ENCODE data around the gene BCL10. TPM values are rescaled to one million over a fixed set of nuclear protein-coding genes. Genes with fewer than 3 reads are reported as not detected.

BCL10 gene
- total and polyA plus RNA-seq, 2 of the 4 experiments (the other 2 are of a cell fraction): 15.3 to 30.5 TPM

DNA sequence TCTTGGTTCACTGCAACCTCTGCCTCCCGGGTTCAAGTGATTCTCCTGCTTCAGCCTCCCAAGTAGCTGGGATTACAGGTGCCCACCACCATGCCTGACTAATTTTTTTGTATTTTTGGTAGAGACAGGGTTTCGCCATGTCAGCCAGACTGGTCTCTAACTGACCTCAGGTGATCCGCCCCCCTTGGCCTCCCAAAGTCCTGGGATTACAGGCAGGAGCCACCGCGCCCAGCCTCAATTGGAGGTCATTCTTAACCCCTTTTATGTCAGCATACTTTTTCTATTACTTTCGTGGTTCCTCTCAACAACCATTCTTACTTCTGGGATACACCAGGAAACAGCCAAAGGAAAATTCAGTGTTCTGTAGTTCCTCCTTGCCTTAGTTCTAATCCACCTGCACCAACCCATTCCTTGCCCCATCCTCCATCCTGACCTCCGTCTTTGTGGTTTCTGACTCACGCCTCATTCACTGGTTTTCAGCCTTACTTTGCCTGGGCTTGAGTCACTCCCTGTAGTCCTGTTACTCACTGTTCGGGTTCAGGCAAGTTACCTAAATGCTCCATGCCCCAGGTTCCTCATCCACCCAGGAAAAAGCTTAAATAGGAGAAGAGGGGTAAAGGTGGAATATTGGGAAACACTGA, 12.9 kb upstream of the BCL10 start (continued):
- TF ChIP-seq, protein P1, sequence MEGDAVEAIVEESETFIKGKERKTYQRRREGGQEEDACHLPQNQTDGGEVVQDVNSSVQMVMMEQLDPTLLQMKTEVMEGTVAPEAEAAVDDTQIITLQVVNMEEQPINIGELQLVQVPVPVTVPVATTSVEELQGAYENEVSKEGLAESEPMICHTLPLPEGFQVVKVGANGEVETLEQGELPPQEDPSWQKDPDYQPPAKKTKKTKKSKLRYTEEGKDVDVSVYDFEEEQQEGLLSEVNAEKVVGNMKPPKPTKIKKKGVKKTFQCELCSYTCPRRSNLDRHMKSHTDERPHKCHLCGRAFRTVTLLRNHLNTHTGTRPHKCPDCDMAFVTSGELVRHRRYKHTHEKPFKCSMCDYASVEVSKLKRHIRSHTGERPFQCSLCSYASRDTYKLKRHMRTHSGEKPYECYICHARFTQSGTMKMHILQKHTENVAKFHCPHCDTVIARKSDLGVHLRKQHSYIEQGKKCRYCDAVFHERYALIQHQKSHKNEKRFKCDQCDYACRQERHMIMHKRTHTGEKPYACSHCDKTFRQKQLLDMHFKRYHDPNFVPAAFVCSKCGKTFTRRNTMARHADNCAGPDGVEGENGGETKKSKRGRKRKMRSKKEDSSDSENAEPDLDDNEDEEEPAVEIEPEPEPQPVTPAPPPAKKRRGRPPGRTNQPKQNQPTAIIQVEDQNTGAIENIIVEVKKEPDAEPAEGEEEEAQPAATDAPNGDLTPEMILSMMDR (conservative IDR thresholded peaks at IDR 0.05; ENCODE audit: low read depth, low read length): no peak

DNA sequence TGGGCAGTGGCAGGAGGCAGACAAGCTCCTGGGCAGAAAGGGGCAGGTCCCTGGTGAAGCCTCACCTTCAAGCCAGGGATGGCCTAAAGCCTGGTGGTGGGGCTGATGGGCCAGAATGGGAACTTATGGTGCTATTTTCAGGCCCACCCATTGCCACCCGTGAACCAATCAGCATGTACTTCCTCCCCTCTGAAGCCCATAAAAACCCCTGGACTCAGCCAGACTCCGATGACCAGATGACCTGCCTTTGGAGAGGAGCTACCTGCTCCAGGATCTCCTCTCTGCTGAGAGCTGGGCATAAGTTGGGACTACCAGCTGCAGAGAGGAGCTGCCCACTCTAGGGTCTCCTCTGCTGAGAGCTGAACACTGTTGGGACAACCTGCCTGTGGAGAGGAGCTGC, 7.8 kb upstream of the BCL10 start:
- H3K9me3 ChIP-seq (ENCODE audit: control insufficient read depth, insufficient read depth, low read length): no peaks in the 10 kb centered on the region
- H2BK5ac ChIP-seq (ENCODE audit: low read depth, low read length, poor library complexity, severe bottlenecking): no peak overlapping the region
- ATAC-seq (ENCODE audit: low read depth) (no peak), DNase-seq (no peak)
- 80% methylated on average over 1 of the region's 2 CpGs; no CpG with 5 or more reads in 1 of the 2 experiments for WGBS, 2 experiments (ENCODE audit: extremely low coverage in 2 of 2, insufficient read length in 1 of 2)
- no peak overlapping the region for H3K4ac ChIP-seq (ENCODE audit: low read depth, low read length)
- no peak overlapping the region for H4K91ac ChIP-seq (ENCODE audit: insufficient read depth, low read depth, low read length)
- CTCF ChIA-PET: no interaction called here
- TF ChIP-seq, protein P2, sequence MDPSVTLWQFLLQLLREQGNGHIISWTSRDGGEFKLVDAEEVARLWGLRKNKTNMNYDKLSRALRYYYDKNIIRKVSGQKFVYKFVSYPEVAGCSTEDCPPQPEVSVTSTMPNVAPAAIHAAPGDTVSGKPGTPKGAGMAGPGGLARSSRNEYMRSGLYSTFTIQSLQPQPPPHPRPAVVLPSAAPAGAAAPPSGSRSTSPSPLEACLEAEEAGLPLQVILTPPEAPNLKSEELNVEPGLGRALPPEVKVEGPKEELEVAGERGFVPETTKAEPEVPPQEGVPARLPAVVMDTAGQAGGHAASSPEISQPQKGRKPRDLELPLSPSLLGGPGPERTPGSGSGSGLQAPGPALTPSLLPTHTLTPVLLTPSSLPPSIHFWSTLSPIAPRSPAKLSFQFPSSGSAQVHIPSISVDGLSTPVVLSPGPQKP (IDR thresholded peaks at IDR 0.05; ENCODE audit: borderline replicate concordance, low read depth, low read length): no peak
- no peak for TF ChIP-seq RCOR1 (IDR thresholded peaks at IDR 0.05; ENCODE audit: insufficient replicate concordance, low read length)
- TF ChIP-seq NFE2L2 (IDR thresholded peaks at IDR 0.05; ENCODE audit: low read depth, low read length): no peak
- no peak for TF ChIP-seq CEBPB (IDR thresholded peaks at IDR 0.05; ENCODE audit: low read depth, low read length)
- no peak for TF ChIP-seq RAD21 (IDR thresholded peaks at IDR 0.05; ENCODE audit: low read length)
- H3K27ac ChIP-seq (ENCODE audit: insufficient read depth, low read length): no peak overlapping the region
- no peaks in the 10 kb centered on the region for H3K27me3 ChIP-seq (ENCODE audit: control insufficient read depth, insufficient read depth, low read length)
- H3K9ac ChIP-seq (ENCODE audit: low read depth, low read length): no peak overlapping the region
- peaks cover 6% of the 10 kb centered on the region for H3K9me1 ChIP-seq (ENCODE audit: insufficient read depth, low read length)
- no peak overlapping the region for H2AK9ac ChIP-seq (replicated peaks; ENCODE audit: low read depth, low read length, poor library complexity)
- H4K20me1 ChIP-seq (ENCODE audit: insufficient read depth, low read length): no peaks in the 10 kb centered on the region
- H4K8ac ChIP-seq (ENCODE audit: low read depth in 2 of 2, low read length in 2 of 2): no peak overlapping the region
- peaks cover 0 to 6% of the 10 kb centered on the region in 2 experiments; a peak in 2 of 4 replicates for H3K79me1 ChIP-seq (ENCODE audit: low read depth in 1 of 2, low read length in 2 of 2)
- H3K18ac ChIP-seq (ENCODE audit: low read depth, low read length): no peak overlapping the region
- H4K5ac ChIP-seq (ENCODE audit: low read depth, low read length): no peak overlapping the region
- no peak overlapping the region for H2BK20ac ChIP-seq (ENCODE audit: low read depth, low read length)
- no peak overlapping the region for H2AFZ ChIP-seq (replicated peaks; ENCODE audit: low read length, poor library complexity)
- intact Hi-C loops (cut with micrococcal nuclease): no loop called here
- POLR2A ChIA-PET (ENCODE audit: unreplicated experiment): no interaction called here
- no peak overlapping the region for H3K23ac ChIP-seq (ENCODE audit: low read depth, low read length)
- no peak overlapping the region for H2BK120ac ChIP-seq (ENCODE audit: low read depth, low read length)
- H3K14ac ChIP-seq (replicated peaks; ENCODE audit: low read depth, low read length): no peak overlapping the region
- H2BK15ac ChIP-seq (ENCODE audit: low read depth, low read length): no peak overlapping the region
- peaks cover 4% of the 10 kb centered on the region for H3K4me1 ChIP-seq (ENCODE audit: control insufficient read depth, insufficient read depth, low read length)
- H2AK5ac ChIP-seq (ENCODE audit: low read depth, low read length): no peak overlapping the region
- BruUV-seq (replicated peaks): no TSS peak
- no peak overlapping the region for H3K56ac ChIP-seq (ENCODE audit: extremely low read depth, insufficient read depth, low read length)
- dilution Hi-C loops (cut with HindIII; ENCODE audit: low sequenced_read_pairs, unreplicated experiment): no loop called here
- H3K4me3 ChIP-seq (ENCODE audit: insufficient read depth, low read depth, low read length): no peak overlapping the region
- no peaks in the 10 kb centered on the region for H3K36me3 ChIP-seq (ENCODE audit: control insufficient read depth, insufficient read depth, low read length)
- no peak overlapping the region for H3K4me2 ChIP-seq (ENCODE audit: low read depth, low read length)
- in situ Hi-C loops (cut with MboI; ENCODE audit: low sequenced_read_pairs): no loop called here

Data from IMR-90 (cell line).